Breast epithelium (tissue), 3 donors: ENCODE data around the gene AHCYL2.

ENCODE experiments used
- POLR2A ChIP-seq: fragments of 450-650 bp; IDR thresholded peaks from one replicate; pipeline ENCODE4 v1.6.1; 2016; ENCODE audit warnings: antibody characterized with exemption, mild to moderate bottlenecking, moderate library complexity
- POLR2AphosphoS5 ChIP-seq, 3 donors: sonication (generic); formaldehyde crosslinking; IDR thresholded peaks; one replicate each; pipeline ENCODE4 v1.6.1; 2017; ENCODE audit warnings: antibody characterized with exemption in 3 of 3
- TF ChIP-seq, protein P1 (sequence below), 3 donors: fragments of 450-650 bp; IDR thresholded peaks; one replicate each; pipeline ENCODE4 v1.5.1; 2016 to 2017; ENCODE audit warnings: antibody characterized with exemption in 3 of 3, mild to moderate bottlenecking in 3 of 3, moderate library complexity in 3 of 3

- TF ChIP-seq, protein P1, sequence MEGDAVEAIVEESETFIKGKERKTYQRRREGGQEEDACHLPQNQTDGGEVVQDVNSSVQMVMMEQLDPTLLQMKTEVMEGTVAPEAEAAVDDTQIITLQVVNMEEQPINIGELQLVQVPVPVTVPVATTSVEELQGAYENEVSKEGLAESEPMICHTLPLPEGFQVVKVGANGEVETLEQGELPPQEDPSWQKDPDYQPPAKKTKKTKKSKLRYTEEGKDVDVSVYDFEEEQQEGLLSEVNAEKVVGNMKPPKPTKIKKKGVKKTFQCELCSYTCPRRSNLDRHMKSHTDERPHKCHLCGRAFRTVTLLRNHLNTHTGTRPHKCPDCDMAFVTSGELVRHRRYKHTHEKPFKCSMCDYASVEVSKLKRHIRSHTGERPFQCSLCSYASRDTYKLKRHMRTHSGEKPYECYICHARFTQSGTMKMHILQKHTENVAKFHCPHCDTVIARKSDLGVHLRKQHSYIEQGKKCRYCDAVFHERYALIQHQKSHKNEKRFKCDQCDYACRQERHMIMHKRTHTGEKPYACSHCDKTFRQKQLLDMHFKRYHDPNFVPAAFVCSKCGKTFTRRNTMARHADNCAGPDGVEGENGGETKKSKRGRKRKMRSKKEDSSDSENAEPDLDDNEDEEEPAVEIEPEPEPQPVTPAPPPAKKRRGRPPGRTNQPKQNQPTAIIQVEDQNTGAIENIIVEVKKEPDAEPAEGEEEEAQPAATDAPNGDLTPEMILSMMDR (IDR thresholded peaks at IDR 0.05) = no peak
- no peak for TF ChIP-seq POLR2A
- no peak for TF ChIP-seq POLR2AphosphoS5 (IDR thresholded peaks at IDR 0.05)
Observed at GRCh38 chr7:129273936-129274335, 49.1 kb downstream of the AHCYL2 start.
